Measurements from ENCODE around the gene SRPRB.

The SRPRB gene, protein sequence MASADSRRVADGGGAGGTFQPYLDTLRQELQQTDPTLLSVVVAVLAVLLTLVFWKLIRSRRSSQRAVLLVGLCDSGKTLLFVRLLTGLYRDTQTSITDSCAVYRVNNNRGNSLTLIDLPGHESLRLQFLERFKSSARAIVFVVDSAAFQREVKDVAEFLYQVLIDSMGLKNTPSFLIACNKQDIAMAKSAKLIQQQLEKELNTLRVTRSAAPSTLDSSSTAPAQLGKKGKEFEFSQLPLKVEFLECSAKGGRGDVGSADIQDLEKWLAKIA
- 41.7 to 150 (median 55.2) reads per million in 4 experiments for total RNA-seq

DNA sequence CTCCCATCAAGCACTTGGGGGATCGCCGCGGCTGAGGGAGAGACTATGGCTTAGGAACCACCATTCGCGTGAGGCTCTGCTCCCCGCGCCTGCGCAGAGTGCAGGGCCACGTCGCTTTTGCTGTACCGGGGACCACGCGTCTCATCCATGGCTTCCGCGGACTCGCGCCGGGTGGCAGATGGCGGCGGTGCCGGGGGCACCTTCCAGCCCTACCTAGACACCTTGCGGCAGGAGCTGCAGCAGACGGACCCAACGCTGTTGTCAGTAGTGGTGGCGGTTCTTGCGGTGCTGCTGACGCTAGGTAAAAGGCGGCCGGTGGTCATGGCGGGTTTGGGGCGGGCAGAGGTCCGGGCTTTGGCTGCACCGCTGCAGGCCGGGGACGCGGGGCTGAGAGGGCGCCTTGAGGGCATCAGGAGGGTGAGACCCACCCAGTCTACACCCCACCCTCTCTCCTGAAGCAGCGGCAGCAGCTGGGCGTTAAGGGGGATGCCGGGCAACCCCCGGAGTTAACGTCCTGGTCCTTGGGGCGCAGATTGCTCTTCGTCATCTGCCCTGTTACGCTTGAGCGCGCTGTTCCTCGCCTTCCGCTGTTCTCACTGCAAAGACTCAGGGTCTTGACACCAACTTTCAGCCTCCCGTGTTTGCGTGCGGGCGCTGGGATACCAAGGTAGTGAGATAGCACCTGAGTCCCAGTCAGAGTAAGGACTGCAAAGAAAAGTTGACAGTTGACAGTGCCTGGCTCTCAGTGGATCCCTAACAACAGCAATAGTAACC lies at the start of gene SRPRB:
TSS of gene SRPRB (plus strand) at position 114 of the 774 bp plus-strand sequence. CDS start at position 148, 34 bp downstream.
- DNase-seq: peak; percentile 93

- DNase-seq: no peak
Measured at GRCh38 chr3:133756716-133757694, 48.6 kb upstream of the SRPRB start.

GRCh38 chr3:133757701-133758567 lies 47.7 kb upstream of the SRPRB start:
- DNase-seq: no peak

- no peak for DNase-seq
Measured at GRCh38 chr3:133758568-133758928, 47.1 kb upstream of the SRPRB start.

DNA sequence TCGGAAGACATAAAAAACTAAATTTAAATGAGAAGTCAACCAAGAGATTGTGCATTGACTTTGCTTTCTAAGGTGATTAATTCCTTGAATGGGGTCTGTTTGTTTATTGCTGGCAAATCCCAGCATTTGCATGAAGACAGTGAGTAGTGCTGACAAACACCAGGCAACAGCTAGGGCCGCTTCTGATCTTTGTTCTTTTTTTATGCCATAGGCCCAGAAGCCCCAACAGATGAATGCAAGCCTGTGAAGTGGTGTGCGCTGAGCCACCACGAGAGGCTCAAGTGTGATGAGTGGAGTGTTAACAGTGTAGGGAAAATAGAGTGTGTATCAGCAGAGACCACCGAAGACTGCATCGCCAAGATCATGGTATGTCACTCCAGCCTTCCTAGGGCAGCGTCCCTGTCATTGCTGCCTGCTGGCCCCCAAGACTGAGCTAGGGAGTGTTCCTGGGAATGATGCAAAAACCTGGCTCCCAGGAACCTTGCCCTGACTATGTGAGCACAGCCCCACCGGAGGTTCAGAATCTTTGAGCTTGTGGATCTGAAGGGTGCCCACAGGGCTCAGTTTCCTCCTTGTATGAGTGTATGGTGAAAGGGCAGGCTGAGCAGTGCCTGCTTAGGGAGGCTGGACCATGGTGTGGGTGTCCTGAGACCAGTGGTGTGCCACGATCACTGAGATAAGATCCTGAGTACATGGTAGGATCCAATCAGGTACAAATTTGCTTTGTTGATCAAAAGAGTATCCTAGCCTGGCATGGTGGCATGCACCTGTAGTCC lies 46.5 kb upstream of the SRPRB start:
- DNase-seq: no peak

GRCh38 chr3:133759740-133760305 lies 45.8 kb upstream of the SRPRB start:
- no peak for DNase-seq

DNA sequence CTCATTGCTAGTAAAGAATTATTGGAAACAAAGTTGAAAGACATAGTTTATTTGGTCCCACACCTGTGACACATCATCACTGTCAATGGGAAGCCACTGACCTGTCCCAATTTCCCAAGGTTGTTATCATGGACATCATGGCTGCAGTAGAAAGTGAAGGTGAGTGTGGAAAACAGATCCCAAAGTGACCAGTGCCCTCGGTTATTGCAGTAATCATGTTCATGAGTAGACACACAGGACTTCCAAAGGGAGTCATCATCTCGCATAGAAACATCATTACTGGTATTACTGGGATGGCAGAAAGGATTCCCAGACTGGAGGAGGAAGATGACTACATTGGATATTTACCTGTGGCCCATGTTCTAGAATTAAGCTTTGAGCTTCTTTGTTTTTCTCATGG lies 44.7 kb upstream of the SRPRB start:
- no peak for DNase-seq

GRCh38 chr3:133761605-133762484 lies 43.8 kb upstream of the SRPRB start:
- no peak for DNase-seq

- DNase-seq: no peak
Measured at GRCh38 chr3:133762539-133762938, 43.1 kb upstream of the SRPRB start.

DNA sequence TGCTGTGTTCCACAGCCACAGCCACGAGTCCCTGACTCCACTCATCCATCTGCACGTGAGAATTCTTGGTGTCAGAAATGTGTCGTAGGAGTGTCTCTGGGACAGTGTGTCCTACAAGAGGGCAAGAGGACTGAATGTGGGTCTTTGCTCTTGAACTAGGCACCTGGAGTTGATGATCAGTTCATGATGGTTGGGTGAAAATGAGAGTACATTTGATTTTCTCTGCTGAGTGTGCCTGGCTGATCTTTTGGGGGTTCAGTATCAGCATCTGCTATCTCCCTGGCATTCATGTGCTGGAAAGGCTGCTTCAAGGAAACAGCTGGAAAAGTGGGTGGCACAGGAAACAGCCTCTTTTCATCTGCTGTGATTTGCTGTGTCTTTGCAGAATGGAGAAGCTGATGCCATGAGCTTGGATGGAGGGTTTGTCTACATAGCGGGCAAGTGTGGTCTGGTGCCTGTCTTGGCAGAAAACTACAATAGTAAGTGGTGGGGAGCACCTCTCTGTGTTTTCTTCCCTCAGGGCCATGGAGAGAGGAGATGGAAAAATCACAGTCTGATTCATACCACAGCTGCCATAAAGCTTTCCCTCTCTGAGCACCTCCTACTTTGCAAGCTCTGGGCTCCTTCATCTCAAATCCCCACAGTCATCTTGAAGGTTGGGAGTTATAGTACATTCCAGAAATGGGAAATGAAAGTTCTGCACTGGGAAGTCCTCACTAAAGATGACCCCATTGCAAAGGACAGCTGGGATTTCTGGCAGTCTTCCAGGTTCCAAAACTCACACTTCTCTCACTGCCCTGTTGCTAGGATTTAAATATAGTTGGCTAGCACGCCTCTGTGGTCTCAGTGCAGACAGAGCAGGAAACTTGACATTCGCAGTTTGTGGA lies 41.6 kb upstream of the SRPRB start:
- DNase-seq: no peak

DNA sequence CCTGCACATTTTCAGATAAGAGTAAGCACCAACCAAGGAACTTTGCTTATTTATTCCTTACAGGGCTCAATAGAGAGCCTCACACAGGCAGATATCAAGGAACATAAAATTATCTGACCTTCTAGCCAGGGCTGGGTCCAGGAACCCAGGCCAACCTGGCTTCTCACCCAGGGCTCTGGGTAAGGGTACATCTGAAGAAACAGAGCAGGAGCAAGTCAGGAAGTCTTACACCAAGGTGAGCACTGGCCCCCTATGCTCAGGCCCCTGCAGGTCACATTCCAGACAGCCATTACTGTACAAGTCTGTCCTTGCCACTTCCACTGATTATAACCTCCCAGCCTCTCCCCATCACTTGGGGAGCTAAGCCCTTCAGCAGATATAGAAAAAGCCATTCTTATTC lies 40.4 kb upstream of the SRPRB start:
- DNase-seq: no peak

GRCh38 chr3:133767607-133768006 lies 38.0 kb upstream of the SRPRB start:
- DNase-seq: no peak

- no peak for DNase-seq
Measured at GRCh38 chr3:133769536-133769935, 36.1 kb upstream of the SRPRB start.

DNA sequence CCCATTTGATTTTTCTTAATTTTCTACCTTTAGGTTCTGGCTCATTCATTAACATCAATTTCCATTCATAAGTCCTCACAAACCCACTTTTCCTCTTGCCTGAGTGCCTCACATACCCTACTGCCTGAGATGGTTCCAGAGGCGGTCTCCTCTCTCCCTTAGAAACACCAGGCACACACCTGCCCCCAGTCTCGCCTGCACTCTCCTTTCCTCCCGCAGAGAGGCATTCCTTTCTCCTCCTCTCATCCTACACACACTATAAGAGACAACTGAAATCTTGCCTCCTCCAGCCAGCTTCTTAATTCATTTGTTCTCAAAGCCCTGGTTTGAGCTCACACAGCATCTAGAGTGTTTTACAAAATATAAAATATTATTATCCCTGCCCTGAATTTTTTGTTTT lies 31.9 kb upstream of the SRPRB start:
- no peak for DNase-seq

- DNase-seq: no peak
Measured at GRCh38 chr3:133775309-133775708, 30.3 kb upstream of the SRPRB start.

DNA sequence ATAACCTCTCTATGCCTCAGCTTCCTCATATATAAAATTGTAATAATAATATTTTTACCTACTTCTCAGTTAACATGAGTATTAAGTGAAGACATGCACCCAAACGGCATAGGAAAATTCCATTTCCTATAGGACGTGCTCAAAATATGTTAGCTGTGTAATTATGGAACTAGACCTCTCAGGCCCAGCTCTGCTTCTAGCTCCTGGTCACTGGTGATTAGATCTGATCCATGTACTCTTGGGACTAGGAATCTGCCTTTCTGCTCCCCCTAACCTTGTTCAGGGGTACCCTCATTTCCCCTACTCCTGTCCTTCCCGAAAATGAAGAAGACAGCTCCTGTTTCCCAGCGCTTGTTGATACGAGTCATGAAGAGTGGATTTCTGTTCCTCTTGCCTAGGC lies 29.8 kb upstream of the SRPRB start:
- DNase-seq: no peak

- DNase-seq: no peak
Measured at GRCh38 chr3:133776794-133777438, 28.7 kb upstream of the SRPRB start.
